Measurements from ENCODE around the gene SPRYD4.
"Not testable (repeated sequence)": the region's sequence is repeated elsewhere in the genome, so short reads cannot be mapped to it uniquely, and the experiment has no call there.

SPRYD4 gene

GRCh38 chr12:56510786-56511185, 42.4 kb downstream of the SPRYD4 start:
- Histone ChIP-seq H3K9ac (ENCODE audit: insufficient read length, low read depth) (no peak overlapping the region), H3K9me3 (ENCODE audit: insufficient read depth, low read length) (no peaks in the 10 kb centered on the region), H3K36me3 (ENCODE audit: insufficient read depth, insufficient read length, low read length) (no peaks in the 10 kb centered on the region), H3K27me3 (ENCODE audit: insufficient read depth, insufficient read length) (no peaks in the 10 kb centered on the region), H3K4me1 (ENCODE audit: insufficient read depth, insufficient read length) (no peaks in the 10 kb centered on the region), H3K4me3 (ENCODE audit: insufficient read length, low read depth) (no peak overlapping the region)
- DNase-seq (ENCODE audit: low read depth, low spot score) = no peak
- TF ChIP-seq ZNF274 (IDR thresholded peaks at IDR 0.05; ENCODE audit: low read depth, low read length) (no peak), YY1 (IDR thresholded peaks at IDR 0.05; ENCODE audit: insufficient read depth, insufficient read length) (no peak), SUZ12 (IDR thresholded peaks at IDR 0.05; ENCODE audit: extremely low read depth, insufficient read depth, insufficient read length) (no peak)

- not testable (repeated sequence) for H3K9ac ChIP-seq (ENCODE audit: insufficient read length, low read depth); H3K4me3 ChIP-seq (ENCODE audit: insufficient read length, low read depth); H3K9me3 ChIP-seq (ENCODE audit: insufficient read depth, low read length); DNase-seq (ENCODE audit: low read depth, low spot score); H3K4me1 ChIP-seq (ENCODE audit: insufficient read depth, insufficient read length); H3K27me3 ChIP-seq (ENCODE audit: insufficient read depth, insufficient read length); H3K36me3 ChIP-seq (ENCODE audit: insufficient read depth, insufficient read length, low read length)
These were observed 45.6 kb downstream of the SPRYD4 start for GRCh38 chr12:56514014-56514318.

GRCh38 chr12:56517854-56518253, 49.5 kb downstream of the SPRYD4 start:
- DNase-seq (ENCODE audit: low read depth, low spot score) = no peak
- Histone ChIP-seq H3K4me1 (ENCODE audit: insufficient read depth, insufficient read length) (no peaks in the 10 kb centered on the region), H3K9ac (ENCODE audit: insufficient read length, low read depth) (no peak overlapping the region), H3K9me3 (ENCODE audit: insufficient read depth, low read length) (no peaks in the 10 kb centered on the region), H3K36me3 (ENCODE audit: insufficient read depth, insufficient read length, low read length) (no peaks in the 10 kb centered on the region), H3K27me3 (ENCODE audit: insufficient read depth, insufficient read length) (no peaks in the 10 kb centered on the region), H3K4me3 (ENCODE audit: insufficient read length, low read depth) (no peak overlapping the region)
- TF ChIP-seq SUZ12 (IDR thresholded peaks at IDR 0.05; ENCODE audit: extremely low read depth, insufficient read depth, insufficient read length) (no peak), ZNF274 (IDR thresholded peaks at IDR 0.05; ENCODE audit: low read depth, low read length) (no peak), YY1 (IDR thresholded peaks at IDR 0.05; ENCODE audit: insufficient read depth, insufficient read length) (no peak)

GRCh38 chr12:56518570-56518969, 50.2 kb downstream of the SPRYD4 start:
- Histone ChIP-seq H3K4me3 (ENCODE audit: insufficient read length, low read depth) (no peak overlapping the region), H3K9ac (ENCODE audit: insufficient read length, low read depth) (no peak overlapping the region), H3K9me3 (ENCODE audit: insufficient read depth, low read length) (no peaks in the 10 kb centered on the region), H3K27me3 (ENCODE audit: insufficient read depth, insufficient read length) (no peaks in the 10 kb centered on the region), H3K36me3 (ENCODE audit: insufficient read depth, insufficient read length, low read length) (no peaks in the 10 kb centered on the region), H3K4me1 (ENCODE audit: insufficient read depth, insufficient read length) (no peaks in the 10 kb centered on the region)
- DNase-seq (ENCODE audit: low read depth, low spot score) = no peak
- no peak for TF ChIP-seq YY1 (IDR thresholded peaks at IDR 0.05; ENCODE audit: insufficient read depth, insufficient read length)
- TF ChIP-seq SUZ12 (IDR thresholded peaks at IDR 0.05; ENCODE audit: extremely low read depth, insufficient read depth, insufficient read length) = no peak
- TF ChIP-seq ZNF274 (IDR thresholded peaks at IDR 0.05; ENCODE audit: low read depth, low read length) = no peak

GRCh38 chr12:56520048-56520447, 51.7 kb downstream of the SPRYD4 start:
- Histone ChIP-seq H3K9me3 (ENCODE audit: insufficient read depth, low read length) (no peaks in the 10 kb centered on the region), H3K36me3 (ENCODE audit: insufficient read depth, insufficient read length, low read length) (no peaks in the 10 kb centered on the region), H3K27me3 (ENCODE audit: insufficient read depth, insufficient read length) (no peaks in the 10 kb centered on the region), H3K4me1 (ENCODE audit: insufficient read depth, insufficient read length) (no peaks in the 10 kb centered on the region), H3K9ac (ENCODE audit: insufficient read length, low read depth) (no peak overlapping the region), H3K4me3 (ENCODE audit: insufficient read length, low read depth) (no peak overlapping the region)
- DNase-seq (ENCODE audit: low read depth, low spot score) = no peak
- TF ChIP-seq SUZ12 (IDR thresholded peaks at IDR 0.05; ENCODE audit: extremely low read depth, insufficient read depth, insufficient read length) = no peak
- TF ChIP-seq YY1 (IDR thresholded peaks at IDR 0.05; ENCODE audit: insufficient read depth, insufficient read length) = no peak
- TF ChIP-seq ZNF274 (IDR thresholded peaks at IDR 0.05; ENCODE audit: low read depth, low read length) = no peak

GRCh38 chr12:56520506-56520905, 52.1 kb downstream of the SPRYD4 start:
- no peak overlapping the region for H3K4me3 ChIP-seq (ENCODE audit: insufficient read length, low read depth)
- H3K36me3 ChIP-seq (ENCODE audit: insufficient read depth, insufficient read length, low read length) = no peaks in the 10 kb centered on the region
- no peak for DNase-seq (ENCODE audit: low read depth, low spot score)
- H3K9me3 ChIP-seq (ENCODE audit: insufficient read depth, low read length) = no peaks in the 10 kb centered on the region
- H3K27me3 ChIP-seq (ENCODE audit: insufficient read depth, insufficient read length) = no peaks in the 10 kb centered on the region
- H3K4me1 ChIP-seq (ENCODE audit: insufficient read depth, insufficient read length) = no peaks in the 10 kb centered on the region
- no peak for TF ChIP-seq SUZ12 (IDR thresholded peaks at IDR 0.05; ENCODE audit: extremely low read depth, insufficient read depth, insufficient read length)
- no peak for TF ChIP-seq ZNF274 (IDR thresholded peaks at IDR 0.05; ENCODE audit: low read depth, low read length)
- no peak for TF ChIP-seq YY1 (IDR thresholded peaks at IDR 0.05; ENCODE audit: insufficient read depth, insufficient read length)
- no peak overlapping the region for H3K9ac ChIP-seq (ENCODE audit: insufficient read length, low read depth)

- no peaks in the 10 kb centered on the region for H3K27me3 ChIP-seq (ENCODE audit: insufficient read depth, insufficient read length)
- H3K4me1 ChIP-seq (ENCODE audit: insufficient read depth, insufficient read length) = no peaks in the 10 kb centered on the region
- H3K9ac ChIP-seq (ENCODE audit: insufficient read length, low read depth) = no peak overlapping the region
- H3K4me3 ChIP-seq (ENCODE audit: insufficient read length, low read depth) = no peak overlapping the region
- no peaks in the 10 kb centered on the region for H3K36me3 ChIP-seq (ENCODE audit: insufficient read depth, insufficient read length, low read length)
- DNase-seq (ENCODE audit: low read depth, low spot score) = no peak
- TF ChIP-seq SUZ12 (IDR thresholded peaks at IDR 0.05; ENCODE audit: extremely low read depth, insufficient read depth, insufficient read length) = no peak
- no peak for TF ChIP-seq YY1 (IDR thresholded peaks at IDR 0.05; ENCODE audit: insufficient read depth, insufficient read length)
- no peak for TF ChIP-seq ZNF274 (IDR thresholded peaks at IDR 0.05; ENCODE audit: low read depth, low read length)
- H3K9me3 ChIP-seq (ENCODE audit: insufficient read depth, low read length) = no peaks in the 10 kb centered on the region
These were observed 52.8 kb downstream of the SPRYD4 start for GRCh38 chr12:56521209-56521589.

Data from NT2/D1 (cell line).